NCI-H2196 (cell line): ENCODE measurements around the gene PFDN1.
A peak's percentile ranks its signal among the peaks of the same experiment; 100 is the strongest.

Experiments used
- DNase-seq: peaks from one replicate; lab custom pipeline; 2025; ENCODE audit not compliant: unreplicated experiment; lab: John Stamatoyannopoulos, UW

The PFDN1 gene

DNA sequence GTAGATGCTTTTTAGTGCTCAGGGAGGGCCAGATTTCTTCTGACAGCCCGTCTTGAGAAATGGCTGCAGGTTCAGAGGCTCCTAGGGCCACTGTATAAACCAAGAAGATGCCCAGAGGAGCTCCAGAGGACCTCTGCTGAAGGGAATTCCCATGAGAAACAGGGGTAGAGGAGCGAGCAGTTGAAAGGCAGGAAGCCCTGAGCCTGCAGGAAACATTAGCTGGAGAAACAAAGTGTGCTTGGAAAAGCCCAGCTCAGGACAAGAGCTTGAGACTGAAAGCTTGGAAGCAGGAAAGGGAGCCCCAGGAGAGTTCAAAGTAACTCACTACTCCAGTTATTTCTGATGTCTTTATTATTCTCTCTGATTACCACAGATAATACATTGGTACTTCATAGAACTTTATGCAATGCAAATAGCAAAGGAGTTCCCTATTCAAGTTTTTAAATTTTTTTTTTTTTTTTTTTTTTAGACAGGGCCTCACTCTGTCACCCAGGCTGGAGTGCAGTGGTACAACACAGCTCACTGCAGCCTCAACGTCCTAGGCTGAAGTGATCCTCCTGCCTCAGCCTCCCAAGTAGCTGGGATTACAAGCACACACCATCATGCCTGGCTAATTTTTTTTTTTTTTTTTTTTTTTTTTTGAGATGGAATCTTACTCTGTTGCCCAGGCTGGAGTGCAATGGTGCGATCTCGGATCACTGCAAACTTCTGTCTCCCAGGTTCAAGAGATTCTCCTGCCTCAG is 27.0 kb upstream of the PFDN1 start:
- DNase-seq: no peak

DNA sequence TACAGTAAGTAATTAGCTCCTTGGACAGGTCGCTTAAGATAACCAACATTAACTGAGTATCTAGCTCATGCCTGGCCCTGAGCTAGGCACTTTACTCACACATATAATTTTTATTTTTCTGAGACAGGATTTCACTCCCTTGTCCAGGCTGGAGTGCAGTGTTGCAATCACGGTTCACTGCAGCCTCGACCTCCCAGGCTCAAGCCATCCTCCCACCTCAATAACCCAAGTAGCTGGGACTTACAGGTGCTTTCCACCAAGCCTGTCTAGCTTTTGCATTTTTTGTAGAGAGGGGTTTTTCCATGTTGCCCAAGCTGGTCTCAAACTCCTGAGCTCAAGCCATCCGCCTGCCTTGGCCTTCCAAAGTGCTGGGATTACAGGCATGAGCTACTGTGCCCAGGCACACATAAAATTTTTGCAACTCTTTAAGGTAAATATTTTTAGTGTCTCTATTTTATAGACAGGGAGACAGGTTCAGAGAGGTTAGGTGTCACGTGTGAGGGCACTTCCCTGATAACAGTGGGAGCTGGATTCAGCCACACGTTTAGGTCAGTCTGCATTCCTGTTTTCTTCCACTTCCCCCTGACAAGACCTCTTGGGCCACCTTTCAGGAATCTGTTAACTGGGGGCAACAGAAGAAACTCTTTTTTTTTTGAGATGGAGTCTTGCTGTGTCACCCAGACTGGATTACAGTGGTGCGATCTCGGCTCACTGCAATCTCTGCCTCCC is 25.3 kb upstream of the PFDN1 start:
- DNase-seq: no peak

DNA sequence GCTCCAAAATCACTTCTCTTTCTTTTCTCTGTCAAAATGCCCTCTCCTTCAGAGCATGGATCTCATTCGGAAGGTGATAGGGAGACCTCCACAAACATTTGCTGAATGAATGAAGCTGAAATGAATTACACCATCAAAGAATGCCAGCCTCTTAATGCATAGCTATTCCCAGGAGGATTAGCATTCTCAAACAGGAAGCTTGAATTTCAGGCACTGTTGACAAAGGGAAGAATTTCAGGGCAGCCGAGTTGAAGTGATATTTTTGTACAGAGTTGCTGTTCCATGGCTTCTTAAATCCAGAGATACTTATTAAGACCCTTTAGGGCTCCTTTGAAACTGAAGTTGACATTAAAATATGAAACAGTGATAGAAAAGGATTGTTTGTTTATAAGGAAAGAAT is 24.7 kb upstream of the PFDN1 start:
- DNase-seq: no peak

DNA sequence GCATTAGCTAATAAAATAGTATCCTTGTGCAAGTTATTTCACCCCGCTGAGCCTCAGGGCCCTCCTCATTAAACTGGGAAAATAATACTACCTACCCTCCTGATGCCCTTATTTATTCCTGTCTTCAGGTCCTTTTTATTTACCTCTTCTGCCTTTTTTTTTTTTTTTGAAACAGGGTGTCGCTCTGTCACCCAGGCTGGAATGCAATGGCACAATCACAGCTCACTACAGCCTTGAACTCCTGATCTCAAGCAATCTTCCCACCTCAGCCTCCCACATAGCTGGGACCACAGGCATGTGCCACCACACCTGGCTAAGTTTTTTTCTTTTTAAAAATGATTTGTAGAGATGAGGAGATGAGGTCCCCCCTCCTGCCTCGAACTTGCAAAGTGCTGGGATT is 22.6 kb upstream of the PFDN1 start:
- no peak for DNase-seq

DNA sequence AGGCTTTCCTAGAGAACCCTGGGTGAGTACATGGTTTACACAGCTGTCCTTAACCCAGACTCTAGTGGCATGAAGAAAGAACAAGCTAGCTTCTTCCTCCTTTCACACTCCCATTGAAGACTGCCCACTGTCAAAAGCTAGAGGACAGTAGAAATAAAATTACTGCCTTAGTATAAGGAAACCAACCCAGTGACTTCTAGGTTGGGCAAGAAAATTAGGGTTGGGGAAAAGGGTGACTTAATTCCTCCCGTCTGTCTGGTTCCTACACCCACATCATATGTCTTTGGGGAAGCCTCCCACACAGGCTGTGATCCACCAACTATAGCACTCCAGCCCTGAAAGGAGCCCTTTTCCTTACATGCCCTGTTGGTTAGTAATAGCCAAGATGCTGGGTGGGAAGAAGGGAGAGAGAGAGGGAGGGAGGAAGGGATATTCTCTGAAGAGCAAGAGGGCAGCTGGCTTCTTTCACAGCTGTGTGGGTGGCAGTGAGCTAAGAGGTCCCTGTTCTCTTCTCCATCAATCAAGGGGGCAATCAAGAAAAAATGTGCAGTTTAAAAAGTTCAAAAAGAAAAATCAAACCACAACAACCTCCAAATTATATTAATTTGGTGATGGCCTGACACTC is 21.8 kb upstream of the PFDN1 start:
- no peak for DNase-seq

DNA sequence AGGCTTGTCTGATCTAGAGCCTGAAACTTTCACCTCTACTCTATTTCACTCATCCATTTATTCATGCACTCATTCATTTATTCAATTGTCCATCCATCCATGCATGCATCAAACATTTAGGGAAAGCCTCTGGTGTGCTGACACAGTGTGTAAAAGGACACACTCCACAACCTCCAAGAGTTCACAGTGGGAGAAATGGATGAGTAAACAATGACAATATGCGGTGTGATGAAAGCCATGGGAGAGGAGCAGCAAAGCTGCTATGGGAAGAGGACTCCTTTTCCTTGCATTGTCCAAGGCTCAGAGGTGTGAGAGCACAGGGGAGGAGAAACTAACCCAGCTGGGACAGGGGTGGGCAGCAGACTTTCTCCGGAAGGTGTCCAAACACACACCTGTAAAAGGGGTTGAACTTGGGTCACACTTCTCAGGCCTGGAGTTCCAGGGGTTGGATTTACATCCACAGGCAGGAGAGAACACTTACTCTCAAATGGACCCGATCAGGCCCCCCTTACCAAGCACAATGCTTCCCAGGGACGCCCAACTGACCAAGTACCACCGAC is 21.2 kb upstream of the PFDN1 start:
- DNase-seq: no peak

DNA sequence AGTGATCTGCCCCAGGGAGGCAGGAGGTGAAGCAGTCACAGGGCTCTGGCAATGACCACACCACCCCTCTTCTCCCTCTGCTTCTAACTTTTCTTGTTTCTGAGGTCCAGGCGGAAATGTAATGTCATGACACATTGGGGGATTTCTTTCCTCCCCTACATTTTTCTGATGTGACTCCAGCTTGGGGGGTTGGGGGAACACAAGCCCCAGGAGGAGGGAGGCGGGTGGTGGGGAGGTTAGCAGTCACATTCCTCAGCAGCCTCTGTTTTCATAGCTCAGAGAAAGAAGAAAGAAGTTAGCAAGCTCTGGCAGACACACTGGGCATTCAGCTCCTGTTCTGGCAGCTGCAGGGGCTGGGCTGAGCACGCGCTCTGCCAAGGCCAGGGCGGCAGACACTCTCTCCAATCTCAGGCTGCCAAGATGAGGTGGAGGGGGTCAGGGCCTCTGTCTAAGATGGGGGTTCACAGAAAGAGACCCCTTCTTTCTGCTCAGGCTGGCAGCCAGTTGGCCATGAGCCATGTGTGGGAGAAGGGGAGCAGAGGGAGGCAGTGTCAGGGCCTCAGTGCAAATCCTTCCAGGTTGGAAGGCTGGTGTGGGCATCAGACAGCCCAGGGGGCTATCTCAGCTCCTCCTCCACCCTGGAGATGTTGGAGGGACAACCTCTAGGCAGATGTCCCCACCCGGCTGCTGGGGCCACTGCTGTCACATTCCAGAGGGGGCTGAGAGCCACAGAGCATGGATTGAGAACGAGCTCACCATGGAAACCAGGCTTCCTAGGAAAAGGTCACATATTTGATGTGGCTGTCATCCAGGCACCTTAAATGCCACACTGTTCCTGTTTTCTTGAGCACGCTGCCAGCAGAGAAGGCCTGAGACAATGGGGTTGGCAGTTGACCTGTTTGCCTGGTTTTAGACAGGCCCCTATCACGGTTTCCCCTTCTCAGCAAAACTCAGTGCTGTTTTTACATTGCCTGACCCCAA is 20.1 kb upstream of the PFDN1 start:
- peak; percentile 72 for DNase-seq

DNA sequence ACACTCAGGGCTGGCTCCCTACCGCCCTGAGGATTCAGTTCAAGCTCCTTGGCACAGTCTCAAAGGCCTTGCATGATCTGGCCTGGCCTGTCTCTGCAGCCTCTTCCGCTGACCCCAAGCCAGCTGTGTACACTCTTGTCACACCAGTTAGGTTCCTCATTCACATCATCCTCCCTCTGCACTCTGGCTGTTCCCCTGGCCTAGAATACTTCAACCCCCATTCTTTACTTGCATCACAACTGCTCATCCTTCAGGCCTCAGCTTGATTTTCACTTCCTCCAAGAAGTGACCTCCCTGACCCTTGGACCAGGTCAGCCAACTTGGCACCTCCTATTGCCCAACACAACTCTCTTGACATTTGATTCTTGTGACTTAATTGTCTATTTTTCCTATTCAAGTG is 18.9 kb upstream of the PFDN1 start:
- DNase-seq: no peak

DNA sequence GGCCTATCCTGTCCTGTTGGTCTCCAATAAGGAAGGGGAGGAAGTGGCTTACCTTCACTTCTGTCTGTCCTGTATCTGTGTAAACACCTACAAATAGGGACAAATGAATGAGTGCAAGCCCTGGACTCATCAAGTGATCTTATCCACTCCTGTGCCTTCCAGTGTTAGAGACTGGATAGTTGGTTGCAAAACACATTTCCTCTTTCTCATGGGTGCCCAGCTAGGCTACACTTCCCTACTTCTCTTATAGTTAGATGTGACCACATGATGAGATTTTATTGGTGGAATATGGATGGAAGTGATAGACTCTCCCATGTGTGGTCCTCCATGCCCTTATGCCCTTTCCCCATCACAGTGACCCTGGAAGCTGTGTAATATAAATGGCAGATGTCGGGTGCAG is 16.9 kb upstream of the PFDN1 start:
- DNase-seq: no peak

DNA sequence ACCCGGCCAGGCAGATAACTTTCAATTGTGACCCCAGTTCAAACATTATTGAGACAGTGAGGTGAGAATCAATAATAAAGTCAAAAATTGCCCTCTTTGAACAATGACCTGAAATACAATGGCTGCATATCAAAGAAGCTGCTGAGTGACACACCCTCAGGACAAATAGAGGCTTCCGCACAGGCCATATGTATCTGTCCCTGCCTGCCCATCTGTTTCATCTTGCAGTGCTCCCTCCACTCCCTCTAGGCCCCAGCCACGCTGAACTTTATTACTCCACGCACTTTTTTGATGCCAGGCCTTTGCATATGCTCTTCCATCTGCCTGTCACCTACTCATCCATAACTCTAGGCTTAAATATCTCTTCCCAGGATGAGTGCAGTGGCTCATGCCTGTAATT is 15.9 kb upstream of the PFDN1 start:
- DNase-seq: no peak

DNA sequence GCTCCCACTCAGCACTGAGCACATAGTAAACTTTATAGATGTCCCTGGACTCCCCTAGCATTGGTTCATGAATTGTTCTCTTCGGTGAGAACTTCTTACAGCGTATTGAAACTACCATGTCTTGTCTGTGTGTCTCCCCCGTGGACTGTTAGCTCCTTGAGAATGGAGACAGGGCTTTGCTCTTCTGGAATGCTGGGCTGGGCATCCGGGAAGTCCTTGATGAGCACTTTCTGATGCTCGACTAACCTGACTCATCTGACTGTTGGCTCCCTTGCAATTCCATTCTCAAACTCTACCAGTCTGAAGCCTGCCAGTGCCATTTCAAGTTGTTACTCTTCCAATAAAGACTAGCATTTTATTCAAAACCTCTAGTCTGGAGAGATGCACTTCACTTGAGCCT is 15.0 kb upstream of the PFDN1 start:
- no peak for DNase-seq

DNA sequence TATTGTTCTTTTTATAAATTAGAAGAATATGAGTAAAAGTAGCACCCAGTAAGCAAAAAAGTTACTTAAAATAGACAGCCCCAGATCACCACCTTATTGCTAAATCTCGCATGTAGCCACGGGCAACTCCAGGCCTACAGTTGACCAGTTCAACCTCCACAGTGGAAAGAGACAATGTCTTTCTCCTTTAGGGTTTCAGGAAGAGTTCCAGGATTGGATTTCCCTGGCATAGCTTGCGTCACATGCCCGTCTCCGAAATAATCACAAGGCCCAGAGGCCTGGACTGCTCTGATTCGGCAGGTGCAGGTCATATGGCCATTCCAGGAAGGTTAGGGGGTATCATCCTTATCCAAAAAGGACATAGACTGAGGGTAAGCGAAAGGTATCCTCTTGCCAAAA is 9.9 kb upstream of the PFDN1 start:
- DNase-seq: no peak

DNA sequence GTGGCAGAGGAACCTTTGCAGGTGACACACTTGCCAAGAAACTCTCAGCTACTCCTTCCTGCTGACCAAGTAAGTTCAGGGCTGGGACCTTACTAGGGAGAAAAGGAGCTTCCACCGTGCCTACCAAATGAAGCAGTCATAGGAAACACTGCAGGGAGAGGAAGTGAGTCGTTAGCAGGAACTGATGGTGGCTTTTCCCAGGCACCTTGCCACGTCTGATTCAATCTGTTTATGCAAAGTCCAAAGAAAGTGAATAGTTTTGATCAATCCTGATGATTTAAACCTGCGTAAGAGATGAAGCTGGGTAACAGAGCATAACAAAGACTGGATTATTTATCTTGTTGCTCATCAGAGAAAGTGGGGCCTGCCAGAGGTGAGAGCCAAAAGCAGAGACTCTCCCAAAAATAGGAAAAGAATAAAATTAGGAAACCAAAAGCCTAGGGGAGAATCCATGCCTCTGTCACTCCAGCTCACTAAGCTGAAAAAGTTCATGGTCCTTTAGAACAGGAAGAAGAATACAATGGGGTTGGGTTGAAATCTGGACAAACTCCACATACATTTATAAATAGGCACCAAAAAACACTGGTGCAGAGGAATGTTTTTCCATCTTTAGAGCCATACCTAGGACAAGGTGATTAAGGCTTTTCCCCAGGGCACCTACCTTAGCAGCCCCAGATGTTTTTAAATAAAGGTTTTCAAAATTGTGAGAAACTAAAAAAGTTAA is 9.3 kb upstream of the PFDN1 start:
- DNase-seq: no peak

DNA sequence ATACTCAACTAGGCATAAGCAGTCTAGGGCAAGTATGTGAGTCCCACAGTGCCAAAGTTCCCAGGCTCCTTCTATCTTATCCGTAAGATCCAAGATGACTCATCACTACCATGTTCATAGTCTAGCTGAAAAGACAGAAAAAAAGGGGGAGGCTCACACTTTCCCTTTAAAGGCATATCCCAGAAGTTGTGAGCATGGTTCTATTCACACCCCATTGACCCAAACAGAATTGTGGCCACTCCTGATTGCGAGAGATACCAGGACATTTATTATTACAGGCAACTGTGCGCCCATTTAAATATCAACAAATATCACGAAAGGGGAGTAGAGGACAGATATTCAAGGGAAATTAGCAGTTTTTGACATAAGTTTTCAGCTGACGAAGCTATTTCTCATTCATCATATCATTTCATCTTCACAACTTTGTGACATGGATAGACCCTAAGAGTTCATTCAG is 8.1 kb upstream of the PFDN1 start:
- DNase-seq: no peak

DNA sequence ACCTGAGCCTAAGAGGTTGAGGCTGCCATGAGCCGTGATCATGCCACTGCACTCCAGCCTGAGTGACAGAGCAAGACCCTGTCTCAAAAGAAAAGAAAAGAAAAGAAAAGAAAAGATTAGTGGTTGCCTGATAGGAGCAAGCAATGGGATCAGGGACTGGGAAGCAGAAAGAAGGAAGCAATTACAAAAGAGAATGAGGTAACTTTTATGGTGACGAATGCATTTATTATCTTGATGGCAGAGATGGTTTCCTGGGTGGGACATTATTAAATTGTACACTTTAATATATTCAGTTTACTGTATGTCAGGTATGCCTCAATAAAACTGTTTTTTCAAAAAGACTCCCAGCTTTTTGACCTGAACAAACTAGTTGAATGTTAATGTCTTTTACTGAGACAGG is 7.5 kb upstream of the PFDN1 start:
- no peak for DNase-seq

DNA sequence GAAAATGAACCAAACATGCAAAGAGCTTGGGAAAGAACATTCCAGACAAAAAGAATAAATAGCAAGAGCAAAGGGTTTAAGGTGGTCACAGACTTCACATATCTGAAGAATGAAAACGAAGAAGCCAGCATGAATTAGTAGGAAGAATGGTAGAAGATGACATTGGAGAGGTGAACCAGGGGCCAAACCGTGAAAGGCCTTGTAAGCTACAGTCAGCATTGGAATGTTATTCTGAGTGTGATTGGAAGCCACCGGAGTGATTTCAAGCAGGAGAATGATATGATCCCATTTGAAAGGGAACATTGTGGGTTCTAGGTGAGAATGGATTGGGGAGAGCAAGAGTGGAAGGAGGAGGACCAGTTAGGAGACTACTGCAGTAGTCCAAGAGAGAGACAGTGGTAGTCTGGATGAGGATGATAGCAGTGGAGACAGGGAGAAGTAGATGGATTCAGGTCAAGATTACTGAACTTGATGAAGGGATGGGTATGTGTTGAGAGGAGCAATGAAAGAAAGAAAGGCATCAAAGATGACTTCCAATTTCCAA is 6.9 kb upstream of the PFDN1 start:
- DNase-seq: no peak

DNA sequence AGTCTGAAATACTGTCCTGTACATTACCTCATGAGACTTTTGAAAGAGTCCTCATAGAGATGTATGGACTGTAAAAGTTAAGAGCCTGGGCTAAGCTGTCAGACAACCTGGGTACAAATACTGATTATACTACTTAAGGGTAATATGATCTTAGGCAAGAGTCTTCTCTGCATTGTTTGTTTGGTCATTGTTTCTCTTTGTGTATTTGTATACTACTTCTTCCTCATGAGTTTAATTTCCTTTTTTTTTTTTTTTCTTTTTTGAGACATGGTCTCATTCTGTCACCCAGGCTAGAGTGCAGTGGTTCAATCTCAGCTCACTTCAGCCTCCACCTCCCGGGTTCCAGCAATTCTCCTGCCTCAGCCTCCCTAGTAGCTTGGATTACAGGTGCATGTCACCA is 2.6 kb upstream of the PFDN1 start:
- no peak for DNase-seq

DNA sequence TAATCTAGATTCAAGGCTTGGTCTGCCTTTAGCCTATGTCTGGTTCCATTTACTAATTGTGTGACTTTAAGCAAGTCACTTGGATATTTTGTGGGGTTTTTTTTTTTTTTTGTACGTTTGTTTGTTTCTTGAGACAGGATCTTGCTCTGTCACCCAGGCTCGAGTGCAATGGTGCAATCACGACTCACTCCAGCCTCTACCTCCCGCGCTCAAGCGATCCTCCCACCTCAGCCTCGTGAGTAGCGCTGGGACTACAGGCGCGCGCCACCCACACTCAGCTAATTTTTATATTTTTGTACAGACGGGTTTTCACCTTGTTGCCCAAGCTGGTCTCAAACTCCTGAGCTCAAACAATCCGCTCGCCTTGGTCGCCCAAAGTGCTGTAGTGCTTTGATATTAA is 1.1 kb upstream of the PFDN1 start:
- no peak for DNase-seq

DNA sequence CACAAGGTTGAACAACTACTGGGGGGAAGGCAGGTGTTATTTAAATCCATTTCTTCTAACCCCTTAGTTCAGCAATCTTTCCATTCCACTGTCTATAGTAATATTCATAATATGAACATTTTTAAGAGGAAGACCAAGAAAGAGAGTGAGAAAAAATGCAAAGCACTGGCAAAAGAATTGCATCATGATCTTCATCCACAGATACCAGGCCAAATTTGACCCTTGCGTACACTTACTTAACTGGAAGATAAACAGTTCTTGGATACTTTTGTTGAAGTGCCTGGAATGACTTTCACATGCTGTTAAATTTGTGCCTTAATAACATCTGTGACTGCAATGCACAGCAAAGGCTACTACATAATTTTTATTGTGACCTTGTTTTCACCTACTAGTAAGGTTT is 1.8 kb downstream of the PFDN1 start:
- DNase-seq: no peak

DNA sequence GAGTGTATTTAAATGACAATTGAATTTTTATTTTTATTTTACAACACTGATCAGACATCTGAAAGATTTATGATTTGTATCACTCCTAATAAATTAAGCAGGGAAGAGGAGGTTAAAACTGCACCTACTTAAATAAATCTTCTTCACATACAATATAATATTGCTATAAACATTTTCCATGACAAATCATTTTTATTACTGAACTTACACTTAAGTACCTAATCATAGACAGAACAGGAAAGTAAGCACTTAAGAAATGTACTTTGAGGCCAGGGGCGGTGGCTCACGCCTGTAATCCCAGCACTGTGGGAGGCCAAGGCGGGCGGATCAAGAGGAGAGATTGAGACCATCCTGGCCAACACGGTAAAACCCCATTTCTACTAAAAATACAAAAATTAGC is 3.8 kb downstream of the PFDN1 start:
- DNase-seq: no peak
